ENCODE measurements around the gene TLE3. TPM values are rescaled to one million over a fixed set of nuclear protein-coding genes. Genes with fewer than 3 reads are reported as not detected.

TLE3 gene
- total and polyA plus RNA-seq, 4 experiments from 2014 or later, result 3.6 to 121 (median 69.9) TPM

DNA sequence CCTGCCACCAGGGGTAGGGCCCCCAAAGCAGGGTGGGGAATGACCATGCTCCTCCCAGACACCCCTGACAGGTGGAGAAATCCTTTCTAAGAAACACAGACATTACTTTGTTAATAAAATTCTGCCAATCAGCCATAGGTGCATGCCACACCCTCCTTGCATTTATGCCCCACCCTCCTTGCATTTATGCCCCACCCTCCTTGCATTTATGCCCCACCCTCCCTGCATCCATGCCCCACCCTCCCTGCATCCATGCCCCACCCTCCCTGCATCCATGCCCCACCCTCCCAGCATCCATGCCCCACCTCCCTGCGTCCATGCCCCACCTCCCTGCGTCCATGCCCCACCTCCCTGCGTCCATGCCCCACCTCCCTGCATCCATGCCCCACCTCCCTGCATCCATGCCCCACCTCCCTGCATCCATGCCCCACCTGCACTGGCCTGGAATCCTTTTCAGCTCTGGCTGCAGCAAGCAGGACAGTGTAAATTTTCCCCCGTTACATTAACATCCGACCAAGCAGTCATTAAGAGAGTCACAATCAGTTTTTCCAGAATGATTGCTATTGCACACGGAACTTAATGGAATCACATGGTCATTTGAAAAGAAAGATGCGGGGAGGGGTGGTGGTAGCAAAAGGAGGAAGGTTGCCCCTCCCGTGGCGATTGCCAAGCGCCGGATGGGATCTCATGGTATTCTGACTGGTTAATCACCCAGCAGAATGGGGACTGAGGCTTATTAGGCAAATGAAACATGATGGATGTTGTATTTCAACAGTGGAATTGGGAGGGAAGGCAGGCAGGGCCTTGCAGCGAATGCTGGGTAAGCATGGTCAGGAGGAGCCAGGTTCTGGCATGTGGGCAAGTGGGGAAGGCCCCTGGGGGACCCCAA lies 91.2 kb downstream of the TLE3 start:
- H3K27me3 Mint-ChIP-seq, result peaks cover 0 to 3% of the 10 kb centered on the region in 2 donors
- Histone ChIP-seq H3K4me1 (ENCODE audit: insufficient read depth, low read length) (no peaks in the 10 kb centered on the region), H3K36me3 (ENCODE audit: insufficient read depth, low read length) (no peaks in the 10 kb centered on the region), H3K4me3 (ENCODE audit: low read length in 2 of 2) (no peak overlapping the region), H3K27me3 (ENCODE audit: insufficient read depth, low read length) (no peaks in the 10 kb centered on the region), H3K9me3 (ENCODE audit: control insufficient read depth in 1 of 2, low read length in 2 of 2) (no peaks in the 10 kb centered on the region), H3K27ac (ENCODE audit: low read depth, low read length) (no peak overlapping the region)
- no peak for DNase-seq
- no peaks in the 10 kb centered on the region for H3K4me1 Mint-ChIP-seq
- intact Hi-C loops (cut with micrococcal nuclease), result no loop called here
- ChIA-PET POLR2A (ENCODE audit: partially characterized antibody) (no interaction called here), CTCF (ENCODE audit: partially characterized antibody) (no interaction called here)
- H3K36me3 Mint-ChIP-seq, result peaks cover 5% of the 10 kb centered on the region in 2 donors
- no peak overlapping the region for H3K27ac Mint-ChIP-seq
- peaks cover 3 to 15% (median 12%) of the 10 kb centered on the region in 8 donors for H3K9me3 Mint-ChIP-seq
- no peak overlapping the region for H3K4me3 Mint-ChIP-seq

DNA sequence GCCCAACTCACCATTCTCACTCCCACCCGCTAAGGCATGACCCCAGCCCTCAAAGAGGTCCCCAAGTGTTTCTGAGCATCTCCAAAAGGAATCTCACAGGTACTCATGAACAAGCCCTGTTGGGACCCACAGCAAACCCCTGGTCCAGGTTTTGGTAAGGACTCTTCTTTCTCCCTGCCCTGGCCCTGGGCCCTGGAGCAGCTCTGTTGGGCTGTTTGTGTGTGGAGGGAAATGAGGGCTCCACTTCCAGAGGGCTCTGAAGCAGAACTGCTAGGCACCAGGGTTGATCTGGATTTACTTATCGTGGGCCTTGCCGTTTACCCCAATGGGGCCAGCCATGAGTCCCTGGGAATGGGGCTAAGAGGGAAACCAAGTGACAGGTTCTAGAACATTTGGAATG lies 92.9 kb downstream of the TLE3 start:
- Mint-ChIP-seq H3K27me3 (peaks cover 0 to 4% of the 10 kb centered on the region in 2 donors), H3K4me1 (no peaks in the 10 kb centered on the region), H3K9me3 (peaks cover 3 to 15% (median 12%) of the 10 kb centered on the region in 8 donors), H3K36me3 (peaks cover 5% of the 10 kb centered on the region in 2 donors), H3K4me3 (no peak overlapping the region), H3K27ac (no peak overlapping the region)
- H3K9me3 ChIP-seq (ENCODE audit: control insufficient read depth in 1 of 2, low read length in 2 of 2), result no peaks in the 10 kb centered on the region
- H3K27me3 ChIP-seq (ENCODE audit: insufficient read depth, low read length), result no peaks in the 10 kb centered on the region
- no peak for DNase-seq
- no peaks in the 10 kb centered on the region for H3K4me1 ChIP-seq (ENCODE audit: insufficient read depth, low read length)
- intact Hi-C loops (cut with micrococcal nuclease), result no loop called here
- H3K4me3 ChIP-seq (ENCODE audit: low read length in 2 of 2), result no peak overlapping the region
- no peak overlapping the region for H3K27ac ChIP-seq (ENCODE audit: low read depth, low read length)
- ChIA-PET CTCF (ENCODE audit: partially characterized antibody) (no interaction called here), POLR2A (ENCODE audit: partially characterized antibody) (no interaction called here)
- no peaks in the 10 kb centered on the region for H3K36me3 ChIP-seq (ENCODE audit: insufficient read depth, low read length)

DNA sequence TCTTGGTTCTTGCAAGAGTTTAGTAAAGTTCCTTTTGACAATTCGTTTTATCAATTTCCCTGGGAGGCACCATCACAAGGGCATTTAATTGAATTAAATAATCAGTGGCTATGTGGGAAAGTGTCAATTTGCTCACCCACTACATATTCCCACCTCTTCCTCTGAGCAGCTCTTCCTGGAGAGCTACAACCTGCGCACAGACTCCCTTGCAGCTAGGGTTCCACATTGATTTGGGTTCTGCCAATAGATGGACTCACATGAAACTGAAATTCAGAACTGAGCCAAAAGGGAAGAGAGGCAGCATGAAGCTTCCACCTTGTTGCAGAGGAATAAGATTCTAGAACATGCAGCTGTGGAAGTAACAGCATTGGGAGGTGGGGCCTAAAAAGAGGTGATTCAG lies 94.8 kb downstream of the TLE3 start:
- CTCF ChIA-PET (ENCODE audit: partially characterized antibody), result no interaction called here
- Histone ChIP-seq H3K9me3 (ENCODE audit: control insufficient read depth in 1 of 2, low read length in 2 of 2) (no peaks in the 10 kb centered on the region), H3K27ac (ENCODE audit: low read depth, low read length) (no peak overlapping the region), H3K4me1 (ENCODE audit: insufficient read depth, low read length) (no peaks in the 10 kb centered on the region), H3K27me3 (ENCODE audit: insufficient read depth, low read length) (no peaks in the 10 kb centered on the region), H3K36me3 (ENCODE audit: insufficient read depth, low read length) (no peaks in the 10 kb centered on the region), H3K4me3 (ENCODE audit: low read length in 2 of 2) (no peak overlapping the region)
- DNase-seq, result no peak
- Mint-ChIP-seq H3K36me3 (peaks cover 5% of the 10 kb centered on the region in 2 donors), H3K27me3 (peaks cover 2 to 6% of the 10 kb centered on the region in 2 donors), H3K9me3 (peaks cover 3 to 15% (median 12%) of the 10 kb centered on the region in 8 donors), H3K4me1 (no peaks in the 10 kb centered on the region), H3K27ac (no peak overlapping the region), H3K4me3 (no peak overlapping the region)
- intact Hi-C loops (cut with micrococcal nuclease), result no loop called here
- POLR2A ChIA-PET (ENCODE audit: partially characterized antibody), result no interaction called here

DNA sequence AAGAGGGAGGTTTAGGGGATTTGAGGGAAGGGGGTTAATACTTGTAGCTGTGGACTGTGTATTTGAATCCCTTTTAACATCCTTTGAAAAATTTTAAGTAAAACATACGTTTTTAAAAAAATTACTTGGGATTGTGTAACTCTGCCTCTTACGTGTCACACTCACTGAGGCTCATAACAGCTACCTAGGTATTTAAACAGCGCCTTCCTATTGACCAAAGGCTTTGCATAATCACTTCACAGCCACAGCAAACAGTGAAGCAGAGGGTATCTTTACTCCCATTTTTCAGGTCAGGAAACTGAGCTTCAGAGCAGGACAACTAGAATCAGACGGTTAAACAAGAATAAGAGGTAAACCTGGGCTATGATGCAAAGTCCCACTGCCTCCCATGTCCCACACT lies 95.9 kb downstream of the TLE3 start:
- no peak overlapping the region for H3K27ac Mint-ChIP-seq
- Histone ChIP-seq H3K4me1 (ENCODE audit: insufficient read depth, low read length) (no peaks in the 10 kb centered on the region), H3K36me3 (ENCODE audit: insufficient read depth, low read length) (no peaks in the 10 kb centered on the region), H3K4me3 (ENCODE audit: low read length in 2 of 2) (no peak overlapping the region), H3K27ac (ENCODE audit: low read depth, low read length) (no peak overlapping the region), H3K9me3 (ENCODE audit: control insufficient read depth in 1 of 2, low read length in 2 of 2) (no peaks in the 10 kb centered on the region), H3K27me3 (ENCODE audit: insufficient read depth, low read length) (no peaks in the 10 kb centered on the region)
- POLR2A ChIA-PET (ENCODE audit: partially characterized antibody), result no interaction called here
- peaks cover 2 to 6% of the 10 kb centered on the region in 2 donors for H3K27me3 Mint-ChIP-seq
- intact Hi-C loops (cut with micrococcal nuclease), result no loop called here
- peaks cover 3 to 15% (median 12%) of the 10 kb centered on the region in 8 donors for H3K9me3 Mint-ChIP-seq
- CTCF ChIA-PET (ENCODE audit: partially characterized antibody), result no interaction called here
- no peak for DNase-seq
- no peak overlapping the region for H3K4me3 Mint-ChIP-seq
- H3K4me1 Mint-ChIP-seq, result no peaks in the 10 kb centered on the region
- peaks cover 5% of the 10 kb centered on the region in 2 donors for H3K36me3 Mint-ChIP-seq

DNA sequence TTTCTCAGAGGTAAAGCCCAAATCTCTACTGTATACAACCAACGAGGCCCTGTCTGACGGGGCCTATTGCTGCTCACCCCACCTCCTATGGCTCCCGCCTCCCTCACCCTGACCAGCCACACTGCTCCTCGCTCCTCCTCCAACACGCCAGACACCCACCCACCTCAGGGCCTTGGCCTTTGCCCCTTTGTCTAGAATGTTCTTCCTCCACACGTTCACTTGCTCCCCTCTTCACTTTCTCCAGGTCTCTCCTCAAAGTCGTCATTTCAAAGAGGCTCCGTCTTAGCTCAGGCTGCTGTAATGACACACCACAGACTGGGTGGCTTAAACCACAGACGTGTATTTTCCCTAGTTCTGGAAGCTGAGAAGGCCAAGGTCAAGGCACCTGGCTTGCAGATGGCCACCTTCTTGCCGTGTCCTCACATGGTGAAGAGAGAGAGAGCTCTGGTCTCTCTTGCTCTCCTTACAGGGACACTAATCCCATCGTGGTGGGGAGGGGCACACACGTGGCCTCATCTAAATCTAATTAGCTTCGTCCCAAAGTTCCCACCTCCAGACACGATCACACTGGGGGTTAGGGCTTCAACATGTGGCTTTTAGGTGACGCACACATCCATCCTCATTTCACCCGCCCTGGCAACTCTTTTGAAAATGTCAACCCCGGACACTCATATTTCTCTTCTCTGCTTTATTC lies 98.2 kb downstream of the TLE3 start:
- H3K9me3 Mint-ChIP-seq, result peaks cover 3 to 15% (median 12%) of the 10 kb centered on the region in 8 donors
- H3K27me3 Mint-ChIP-seq, result peaks cover 2 to 6% of the 10 kb centered on the region in 2 donors
- intact Hi-C loops (cut with micrococcal nuclease), result no loop called here
- CTCF ChIA-PET (ENCODE audit: partially characterized antibody), result no interaction called here
- no peaks in the 10 kb centered on the region for H3K4me1 Mint-ChIP-seq
- Histone ChIP-seq H3K4me3 (ENCODE audit: low read length in 2 of 2) (no peak overlapping the region), H3K27me3 (ENCODE audit: insufficient read depth, low read length) (no peaks in the 10 kb centered on the region), H3K9me3 (ENCODE audit: control insufficient read depth in 1 of 2, low read length in 2 of 2) (no peaks in the 10 kb centered on the region), H3K27ac (ENCODE audit: low read depth, low read length) (no peak overlapping the region), H3K4me1 (ENCODE audit: insufficient read depth, low read length) (no peaks in the 10 kb centered on the region), H3K36me3 (ENCODE audit: insufficient read depth, low read length) (no peaks in the 10 kb centered on the region)
- no peak for DNase-seq
- H3K4me3 Mint-ChIP-seq, result no peak overlapping the region
- H3K36me3 Mint-ChIP-seq, result peaks cover 5% of the 10 kb centered on the region in 2 donors
- peak overlapping the region in 1 of 7 donors; percentile 63 for H3K27ac Mint-ChIP-seq
- POLR2A ChIA-PET (ENCODE audit: partially characterized antibody), result no interaction called here

DNA sequence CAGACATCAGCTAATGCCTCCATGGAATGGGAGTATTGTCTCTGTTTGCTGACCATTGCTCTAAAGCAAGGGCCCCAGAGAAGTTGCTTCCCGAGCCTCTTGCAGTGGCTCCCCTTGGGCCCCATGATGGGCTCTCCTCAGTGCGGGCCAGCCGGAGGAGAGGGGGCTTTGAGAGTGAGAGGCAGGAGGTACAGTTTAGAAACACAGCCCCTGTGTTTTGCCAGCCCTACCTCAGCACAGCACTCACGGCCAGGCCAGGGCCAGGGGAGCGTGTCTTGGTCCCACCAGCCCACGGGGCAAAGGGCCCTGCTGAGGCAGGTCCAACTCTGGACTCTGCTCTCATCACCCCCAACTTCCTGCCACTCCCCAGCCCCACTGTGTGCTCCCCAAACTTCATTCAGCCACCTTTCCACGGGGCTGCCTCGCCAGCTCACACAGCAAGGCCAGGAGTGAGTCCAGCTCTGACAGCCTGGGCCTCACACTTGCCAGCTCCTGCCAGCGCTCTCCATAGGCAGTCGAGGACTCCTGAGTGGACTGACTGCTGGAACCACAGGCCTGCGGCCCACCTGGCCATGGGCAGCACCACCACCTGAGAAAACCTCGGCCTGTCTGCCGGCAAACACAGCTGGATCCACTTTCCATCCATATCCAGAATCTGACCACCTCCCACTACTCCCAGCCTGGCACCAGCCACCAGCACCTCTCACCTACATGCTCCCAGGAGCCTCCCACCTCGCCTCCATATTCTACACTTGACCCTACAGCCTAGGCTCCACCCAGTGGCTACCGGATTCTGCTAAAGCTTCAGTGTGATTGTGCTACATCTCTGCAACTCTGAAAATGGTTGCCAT lies 99.0 kb downstream of the TLE3 start:
- Histone ChIP-seq H3K9me3 (ENCODE audit: control insufficient read depth in 1 of 2, low read length in 2 of 2) (no peaks in the 10 kb centered on the region), H3K4me1 (ENCODE audit: insufficient read depth, low read length) (no peaks in the 10 kb centered on the region), H3K27me3 (ENCODE audit: insufficient read depth, low read length) (no peaks in the 10 kb centered on the region), H3K4me3 (ENCODE audit: low read length in 2 of 2) (no peak overlapping the region), H3K27ac (ENCODE audit: low read depth, low read length) (no peak overlapping the region), H3K36me3 (ENCODE audit: insufficient read depth, low read length) (no peaks in the 10 kb centered on the region)
- H3K4me1 Mint-ChIP-seq, result no peaks in the 10 kb centered on the region
- H3K36me3 Mint-ChIP-seq, result peaks cover 5% of the 10 kb centered on the region in 2 donors
- no peak overlapping the region for H3K27ac Mint-ChIP-seq
- intact Hi-C loops (cut with micrococcal nuclease), result no loop called here
- peaks cover 2 to 6% of the 10 kb centered on the region in 2 donors for H3K27me3 Mint-ChIP-seq
- peaks cover 3 to 15% (median 12%) of the 10 kb centered on the region in 8 donors for H3K9me3 Mint-ChIP-seq
- no peak for DNase-seq
- H3K4me3 Mint-ChIP-seq, result no peak overlapping the region
- ChIA-PET CTCF (ENCODE audit: partially characterized antibody) (no interaction called here), POLR2A (ENCODE audit: partially characterized antibody) (no interaction called here)

DNA sequence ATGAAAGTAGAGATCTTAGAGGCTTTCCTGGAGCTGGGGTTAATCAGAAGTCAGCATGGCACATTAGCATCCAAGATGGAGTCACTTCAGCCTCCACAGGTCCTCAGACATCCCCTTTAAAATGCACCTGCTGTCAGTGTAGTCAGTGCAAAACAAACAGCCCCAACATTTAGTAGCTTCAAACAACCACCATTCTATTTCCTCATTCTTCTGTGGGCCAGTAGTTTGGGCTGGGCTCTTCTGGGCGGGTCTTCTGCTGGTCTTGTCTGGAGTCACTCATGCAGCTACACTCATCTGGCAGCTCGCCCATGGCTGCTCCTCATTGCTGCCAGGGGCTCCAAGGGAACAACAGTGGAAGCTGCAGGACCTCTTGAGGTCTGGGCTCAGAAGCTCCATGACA lies 99.9 kb downstream of the TLE3 start:
- peaks cover 2 to 7% of the 10 kb centered on the region in 2 donors for H3K27me3 Mint-ChIP-seq
- H3K9me3 Mint-ChIP-seq, result peaks cover 0 to 10% (median 7%) of the 10 kb centered on the region in 8 donors
- no peaks in the 10 kb centered on the region for H3K4me1 ChIP-seq (ENCODE audit: insufficient read depth, low read length)
- ChIA-PET POLR2A (ENCODE audit: partially characterized antibody) (no interaction called here), CTCF (ENCODE audit: partially characterized antibody) (no interaction called here)
- no peak overlapping the region for H3K27ac ChIP-seq (ENCODE audit: low read depth, low read length)
- no peaks in the 10 kb centered on the region for H3K36me3 ChIP-seq (ENCODE audit: insufficient read depth, low read length)
- no peak overlapping the region for H3K4me3 ChIP-seq (ENCODE audit: low read length in 2 of 2)
- H3K9me3 ChIP-seq (ENCODE audit: control insufficient read depth in 1 of 2, low read length in 2 of 2), result no peaks in the 10 kb centered on the region
- H3K4me3 Mint-ChIP-seq, result no peak overlapping the region
- DNase-seq, result no peak
- H3K27ac Mint-ChIP-seq, result peak overlapping the region in 1 of 7 donors; percentile 77
- peaks cover 0 to 4% of the 10 kb centered on the region in 2 donors for H3K36me3 Mint-ChIP-seq
- intact Hi-C loops (cut with micrococcal nuclease), result no loop called here
- no peaks in the 10 kb centered on the region for H3K27me3 ChIP-seq (ENCODE audit: insufficient read depth, low read length)
- H3K4me1 Mint-ChIP-seq, result no peaks in the 10 kb centered on the region
